ENCODE data around the gene SP140. TPM values are rescaled to one million over a fixed set of nuclear protein-coding genes. Genes with fewer than 3 reads are reported as not detected.

Gene SP140
- total RNA-seq, 2 experiments from 2014 or later: 95.1 to 98.8 TPM

DNA sequence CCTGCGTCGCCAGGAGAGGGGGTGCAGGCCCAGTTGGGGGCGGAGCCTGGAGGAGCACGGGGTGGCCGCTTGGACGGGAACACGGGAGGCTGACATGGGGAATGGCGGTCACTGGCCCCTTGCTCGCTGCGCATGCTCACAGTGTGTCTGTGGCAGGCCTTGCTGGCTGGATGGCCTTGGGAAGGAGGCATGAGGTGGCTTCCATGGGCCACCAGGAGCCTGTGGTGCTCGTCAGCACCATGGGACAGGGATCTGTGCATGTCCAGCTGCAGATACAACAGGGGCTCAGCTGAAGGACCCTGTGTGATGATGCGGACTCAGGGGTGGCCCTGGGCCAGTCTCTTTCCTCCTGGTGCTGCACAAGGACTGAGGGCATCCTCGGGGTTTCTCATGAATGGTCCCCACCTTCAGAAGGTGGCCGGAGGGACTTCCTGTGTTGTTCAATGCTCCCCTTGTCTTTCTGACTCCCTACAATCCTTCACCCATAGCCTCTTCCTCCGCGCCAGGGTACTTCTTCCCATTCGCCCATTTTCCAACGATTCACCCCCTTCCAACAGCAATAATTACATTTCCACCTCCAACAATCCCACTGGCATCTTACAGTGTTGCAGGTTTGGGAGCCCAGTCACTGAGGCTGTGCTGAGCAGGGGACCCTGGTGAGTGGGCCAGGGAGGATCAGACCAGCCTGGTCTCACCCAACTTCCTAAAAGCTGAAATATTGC lies 98.0 kb downstream of the SP140 start:
- no peak overlapping the region for H3K4me3 Mint-ChIP-seq
- no peaks in the 10 kb centered on the region for H3K9me3 Mint-ChIP-seq
- CTCF ChIA-PET: interaction anchor here (0.7 to 2.2 kb wide), 3 partner anchors 10 to 287 kb away, joined by 3 to 8 read pairs (median 5); no protein-coding TSS in a partner anchor
- peaks cover 14% of the 10 kb centered on the region for H3K36me3 Mint-ChIP-seq (ENCODE audit: low read depth)
- intact Hi-C loops (cut with micrococcal nuclease): no loop called here
- DNase-seq: no peak
- no peaks in the 10 kb centered on the region for H3K27me3 Mint-ChIP-seq (ENCODE audit: low read depth)
- H3K4me1 Mint-ChIP-seq (ENCODE audit: low read depth): peaks cover 57% of the 10 kb centered on the region
- no peak overlapping the region for H3K27ac Mint-ChIP-seq

DNA sequence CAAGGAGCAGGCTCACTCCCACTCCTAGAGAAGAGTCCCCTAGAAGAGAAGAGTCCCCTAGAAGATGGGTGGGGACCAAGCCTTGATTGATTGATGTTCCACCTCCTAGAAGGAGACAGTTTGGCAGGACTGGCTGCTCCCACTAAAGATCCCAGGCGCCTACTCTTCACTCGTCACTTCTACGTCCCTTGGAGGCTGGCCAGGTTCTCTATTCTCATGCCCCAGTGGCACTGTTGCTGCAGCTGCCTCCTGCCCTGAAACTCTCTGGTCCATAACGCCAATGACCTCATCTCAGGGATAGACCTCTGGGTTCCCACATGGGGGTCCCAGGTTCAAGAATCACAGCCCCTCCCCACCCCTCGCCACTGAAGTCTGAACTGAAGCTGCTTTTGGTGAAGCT lies 99.0 kb downstream of the SP140 start:
- no peaks in the 10 kb centered on the region for H3K9me3 Mint-ChIP-seq
- H3K27ac Mint-ChIP-seq: no peak overlapping the region
- peaks cover 17% of the 10 kb centered on the region for H3K36me3 Mint-ChIP-seq (ENCODE audit: low read depth)
- intact Hi-C loops (cut with micrococcal nuclease): no loop called here
- no peak for DNase-seq
- no peak overlapping the region for H3K4me3 Mint-ChIP-seq
- H3K4me1 Mint-ChIP-seq (ENCODE audit: low read depth): peaks cover 57% of the 10 kb centered on the region
- no peaks in the 10 kb centered on the region for H3K27me3 Mint-ChIP-seq (ENCODE audit: low read depth)
- CTCF ChIA-PET: no interaction called here

- no peak for DNase-seq
- Mint-ChIP-seq H3K9me3 (no peaks in the 10 kb centered on the region), H3K4me3 (peak overlapping the region; percentile 96), H3K27me3 (ENCODE audit: low read depth) (no peaks in the 10 kb centered on the region), H3K4me1 (ENCODE audit: low read depth) (peaks cover 59% of the 10 kb centered on the region), H3K36me3 (ENCODE audit: low read depth) (peaks cover 20% of the 10 kb centered on the region), H3K27ac (peak overlapping the region; percentile 99)
- CTCF ChIA-PET: no interaction called here
- intact Hi-C loops (cut with micrococcal nuclease): loop anchor here (2.0 to 5.0 kb wide), 5 partner anchors 23 to 472 kb away; partner anchors contain the start of genes CAB39, FBXO36, SP100 and TRIP12
These were observed 100.0 kb downstream of the SP140 start for GRCh38 chr2:230325316-230326243.

- Mint-ChIP-seq H3K27me3 (ENCODE audit: low read depth) (no peaks in the 10 kb centered on the region), H3K27ac (peak within 1 kb of the TSS; percentile 99), H3K9me3 (no peaks in the 10 kb centered on the region), H3K36me3 (ENCODE audit: low read depth) (peaks cover 23% of the 10 kb centered on the region), H3K4me1 (ENCODE audit: low read depth) (peaks cover 60% of the 10 kb centered on the region), H3K4me3 (peak within 1 kb of the TSS; percentile 96)
- intact Hi-C loops (cut with micrococcal nuclease): loop anchor here (1.0 to 5.0 kb wide), 8 partner anchors 7 to 471 kb away; partner anchors contain the start of genes CAB39, FBXO36, SP100 and SP140
- CTCF ChIA-PET: no interaction called here
- peak; percentile 88 for DNase-seq
These were observed 101.2 kb downstream of the SP140 start, which contains the start of gene SP140L for GRCh38 chr2:230326453-230327417. SP140L (plus strand) TSS chr2:230327193; CDS start chr2:230327270, 77 bp downstream.

DNA sequence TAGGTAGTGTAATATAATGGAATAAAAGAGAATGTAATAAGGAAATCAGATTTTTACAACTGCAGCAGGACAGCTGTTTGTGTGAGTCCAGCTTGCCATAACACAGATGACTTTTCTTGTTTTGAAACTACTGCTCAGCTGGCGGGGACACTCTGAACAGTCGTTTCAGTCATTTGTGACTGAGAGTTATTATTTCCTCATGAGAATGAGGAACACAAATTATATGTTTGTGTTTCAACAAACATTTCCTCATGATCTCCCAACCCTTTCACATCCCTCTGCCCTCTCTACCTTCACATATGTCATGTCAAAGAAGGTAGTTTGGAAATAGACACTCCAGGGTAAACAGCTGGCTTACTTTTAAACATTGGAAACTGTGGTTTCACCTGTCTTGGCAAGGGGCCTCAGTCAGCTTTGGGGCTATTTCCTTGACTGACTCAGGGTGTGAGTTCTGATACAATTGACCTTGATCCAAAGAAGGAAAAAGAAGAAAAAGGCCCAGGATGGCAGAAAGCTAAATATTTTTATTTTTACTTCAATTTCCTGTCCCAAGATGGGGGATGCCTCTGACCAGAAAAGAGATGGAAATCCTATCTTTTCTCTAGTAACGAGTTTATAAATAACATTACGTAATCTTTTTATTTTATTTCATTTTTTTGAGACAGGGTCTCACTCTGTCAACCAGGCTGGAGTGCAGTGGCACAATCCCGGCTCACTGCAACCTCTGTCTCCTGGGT lies 102.0 kb downstream of the SP140 start:
- H3K4me1 Mint-ChIP-seq (ENCODE audit: low read depth): peaks cover 64% of the 10 kb centered on the region

GRCh38 chr2:230328155-230328458 lies 102.6 kb downstream of the SP140 start:
- Mint-ChIP-seq H3K36me3 (ENCODE audit: low read depth) (peaks cover 26% of the 10 kb centered on the region), H3K27ac (peak overlapping the region; percentile 55)

More for the DNA sequence above, 102.0 kb downstream of the SP140 start:
- peak overlapping the region; percentile 96 for H3K4me3 Mint-ChIP-seq
- no peaks in the 10 kb centered on the region for H3K9me3 Mint-ChIP-seq
- peak; percentile 57 for DNase-seq
- peaks cover 26% of the 10 kb centered on the region for H3K36me3 Mint-ChIP-seq (ENCODE audit: low read depth)
- CTCF ChIA-PET: interaction anchor here (0.6 to 1.0 kb wide), 2 partner anchors 67 to 374 kb away, joined by 3 read pairs; no protein-coding TSS in a partner anchor
- intact Hi-C loops (cut with micrococcal nuclease): loop anchor here (1.0 to 5.0 kb wide), 8 partner anchors 8 to 470 kb away; partner anchors contain the start of genes CAB39, FBXO36, SP100 and SP140
- H3K27me3 Mint-ChIP-seq (ENCODE audit: low read depth): no peaks in the 10 kb centered on the region
- H3K27ac Mint-ChIP-seq: peak overlapping the region; percentile 99

GRCh38 chr2:230329946-230330605 lies 104.5 kb downstream of the SP140 start:
- intact Hi-C loops (cut with micrococcal nuclease): loop anchor here (5.0 kb wide), 4 partner anchors 332 to 467 kb away; partner anchors contain the start of genes CAB39, FBXO36 and TRIP12
- Mint-ChIP-seq H3K4me1 (ENCODE audit: low read depth) (peaks cover 77% of the 10 kb centered on the region), H3K27me3 (ENCODE audit: low read depth) (no peaks in the 10 kb centered on the region), H3K27ac (peak overlapping the region; percentile 76), H3K36me3 (ENCODE audit: low read depth) (peaks cover 36% of the 10 kb centered on the region), H3K9me3 (no peaks in the 10 kb centered on the region), H3K4me3 (peak overlapping the region; percentile 58)
- no peak for DNase-seq
- CTCF ChIA-PET: interaction anchor here (0.6 to 1.4 kb wide), 4 partner anchors 11 to 284 kb away, joined by 4 read pairs; no protein-coding TSS in a partner anchor

More at GRCh38 chr2:230328155-230328458, 102.6 kb downstream of the SP140 start:
- H3K4me1 Mint-ChIP-seq (ENCODE audit: low read depth): peaks cover 63% of the 10 kb centered on the region
- CTCF ChIA-PET: interaction anchor here (0.6 to 1.0 kb wide), 3 partner anchors 39 to 375 kb away, joined by 3 read pairs; no protein-coding TSS in a partner anchor
- H3K4me3 Mint-ChIP-seq: peak overlapping the region; percentile 58
- H3K27me3 Mint-ChIP-seq (ENCODE audit: low read depth): no peaks in the 10 kb centered on the region
- H3K9me3 Mint-ChIP-seq: no peaks in the 10 kb centered on the region
- intact Hi-C loops (cut with micrococcal nuclease): loop anchor here (5.0 kb wide), 3 partner anchors 384 to 469 kb away; partner anchors contain the start of genes CAB39, FBXO36 and TRIP12
- DNase-seq: no peak

DNA sequence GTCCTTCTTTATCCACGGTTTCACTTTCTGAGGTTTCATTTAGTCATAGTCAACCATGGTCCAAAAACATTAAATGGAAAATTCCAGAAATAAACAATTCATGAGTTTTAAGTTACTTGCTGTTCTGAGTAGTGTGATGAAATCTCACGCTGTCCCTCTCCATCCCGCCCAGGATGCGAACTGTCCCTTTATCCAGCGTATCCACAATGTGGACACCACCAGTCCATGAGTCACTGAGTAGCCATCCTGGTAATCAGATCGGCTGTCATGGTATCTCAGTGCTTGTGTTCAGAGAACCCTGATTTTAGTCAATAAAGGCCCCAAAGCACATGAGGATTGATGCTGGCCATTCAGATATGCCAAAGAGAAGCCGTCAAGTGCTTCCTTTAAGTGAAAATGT lies 105.2 kb downstream of the SP140 start:
- Mint-ChIP-seq H3K36me3 (ENCODE audit: low read depth) (peaks cover 42% of the 10 kb centered on the region), H3K4me1 (ENCODE audit: low read depth) (peaks cover 77% of the 10 kb centered on the region), H3K27ac (peak overlapping the region; percentile 81), H3K4me3 (peak overlapping the region; percentile 57), H3K9me3 (no peaks in the 10 kb centered on the region), H3K27me3 (ENCODE audit: low read depth) (no peaks in the 10 kb centered on the region)
- intact Hi-C loops (cut with micrococcal nuclease): loop anchor here (5.0 kb wide), 1 partner anchor 332 kb away; no protein-coding TSS in a partner anchor
- CTCF ChIA-PET: no interaction called here
- DNase-seq: no peak

GRCh38 chr2:230335461-230335863 lies 109.9 kb downstream of the SP140 start:
- H3K36me3 Mint-ChIP-seq (ENCODE audit: low read depth): peaks cover 50% of the 10 kb centered on the region
- CTCF ChIA-PET: no interaction called here
- H3K27me3 Mint-ChIP-seq (ENCODE audit: low read depth): no peaks in the 10 kb centered on the region
- H3K4me3 Mint-ChIP-seq: peak overlapping the region; percentile 64
- H3K9me3 Mint-ChIP-seq: no peaks in the 10 kb centered on the region
- H3K4me1 Mint-ChIP-seq (ENCODE audit: low read depth): peaks cover 62% of the 10 kb centered on the region
- intact Hi-C loops (cut with micrococcal nuclease): no loop called here
- H3K27ac Mint-ChIP-seq: peak overlapping the region; percentile 86
- DNase-seq: no peak

DNA sequence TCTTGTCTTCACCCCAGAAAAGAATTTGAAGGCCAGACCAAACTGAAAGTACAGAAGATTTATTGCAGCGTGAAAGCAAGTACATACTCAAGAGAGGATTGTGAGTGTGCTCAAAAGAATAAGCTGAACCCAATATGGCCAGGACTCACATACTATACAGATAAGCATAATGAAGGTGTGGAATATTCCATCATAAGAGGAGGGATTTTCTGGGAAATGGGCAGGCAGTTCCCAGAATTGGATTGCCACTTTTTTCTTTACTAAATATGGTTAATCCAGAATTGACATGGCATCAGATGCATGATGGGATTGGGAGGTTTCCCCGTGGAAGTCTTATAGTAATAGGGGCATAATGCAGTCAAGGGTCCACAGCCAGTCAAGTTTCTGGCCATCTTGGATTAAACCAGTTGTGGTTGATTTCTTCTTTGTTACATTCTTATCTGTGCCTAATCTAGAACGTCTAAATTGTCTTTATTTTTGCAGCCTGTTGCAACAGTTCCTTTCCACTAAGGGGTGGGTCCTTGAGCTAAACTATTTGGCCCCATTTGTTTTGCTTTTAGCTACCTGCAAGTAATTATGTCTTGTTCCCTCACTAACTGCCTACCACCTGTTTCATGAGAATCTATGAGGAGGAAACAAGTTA lies 110.4 kb downstream of the SP140 start:
- Mint-ChIP-seq H3K9me3 (no peaks in the 10 kb centered on the region), H3K27ac (peak overlapping the region; percentile 86), H3K4me1 (ENCODE audit: low read depth) (peaks cover 58% of the 10 kb centered on the region), H3K27me3 (ENCODE audit: low read depth) (no peaks in the 10 kb centered on the region), H3K36me3 (ENCODE audit: low read depth) (peaks cover 47% of the 10 kb centered on the region), H3K4me3 (peak overlapping the region; percentile 64)
- DNase-seq: peak; percentile 40
- intact Hi-C loops (cut with micrococcal nuclease): loop anchor here (1.0 kb wide), 1 partner anchor 12 kb away; no protein-coding TSS in a partner anchor
- CTCF ChIA-PET: no interaction called here
